Measurements from ENCODE around the gene FXR2. TPM values are rescaled to one million over a fixed set of nuclear protein-coding genes. Genes with fewer than 3 reads are reported as not detected.

FXR2 gene
- total and polyA plus RNA-seq, 4 donors, result 29.0 to 31.1 (median 30.0) TPM

DNA sequence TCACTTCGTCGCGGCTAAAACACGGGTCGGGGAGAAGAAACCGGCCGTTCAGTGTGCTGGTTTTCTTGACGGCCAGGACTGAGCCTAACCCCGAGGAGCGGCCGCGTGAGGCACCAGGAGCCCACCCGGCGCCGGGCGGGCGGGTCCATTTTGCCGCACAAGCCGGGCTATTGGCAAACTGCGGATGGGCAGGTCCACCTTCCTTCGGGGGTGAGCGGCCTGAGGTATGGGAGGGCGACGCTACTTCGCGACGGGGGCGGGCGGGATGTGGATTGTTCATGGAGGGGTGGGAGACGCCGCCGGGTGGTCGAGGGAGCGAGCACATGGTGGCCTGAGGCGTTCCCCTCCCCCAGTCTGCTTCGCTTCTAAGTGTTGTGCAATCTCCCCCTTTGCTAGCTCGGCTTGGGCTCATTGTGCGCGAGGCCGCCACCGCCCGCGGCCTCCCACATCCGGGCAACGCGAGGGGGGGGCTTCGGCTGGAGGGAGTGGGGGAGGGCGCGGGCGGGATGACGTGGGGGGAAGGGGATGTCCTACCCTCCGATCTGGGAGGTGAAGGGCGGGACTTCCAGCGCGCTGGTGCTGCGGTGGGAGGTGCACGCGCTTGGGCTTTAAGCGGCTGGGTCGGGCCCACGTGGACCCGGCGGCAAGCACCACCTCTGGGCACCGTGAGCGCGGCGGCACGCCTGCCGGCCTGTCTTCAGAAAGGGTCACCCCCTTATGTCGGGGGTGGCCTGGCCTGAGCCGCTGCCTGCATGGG is 41.2 kb downstream of the FXR2 start:
- TF ChIP-seq, protein P1, sequence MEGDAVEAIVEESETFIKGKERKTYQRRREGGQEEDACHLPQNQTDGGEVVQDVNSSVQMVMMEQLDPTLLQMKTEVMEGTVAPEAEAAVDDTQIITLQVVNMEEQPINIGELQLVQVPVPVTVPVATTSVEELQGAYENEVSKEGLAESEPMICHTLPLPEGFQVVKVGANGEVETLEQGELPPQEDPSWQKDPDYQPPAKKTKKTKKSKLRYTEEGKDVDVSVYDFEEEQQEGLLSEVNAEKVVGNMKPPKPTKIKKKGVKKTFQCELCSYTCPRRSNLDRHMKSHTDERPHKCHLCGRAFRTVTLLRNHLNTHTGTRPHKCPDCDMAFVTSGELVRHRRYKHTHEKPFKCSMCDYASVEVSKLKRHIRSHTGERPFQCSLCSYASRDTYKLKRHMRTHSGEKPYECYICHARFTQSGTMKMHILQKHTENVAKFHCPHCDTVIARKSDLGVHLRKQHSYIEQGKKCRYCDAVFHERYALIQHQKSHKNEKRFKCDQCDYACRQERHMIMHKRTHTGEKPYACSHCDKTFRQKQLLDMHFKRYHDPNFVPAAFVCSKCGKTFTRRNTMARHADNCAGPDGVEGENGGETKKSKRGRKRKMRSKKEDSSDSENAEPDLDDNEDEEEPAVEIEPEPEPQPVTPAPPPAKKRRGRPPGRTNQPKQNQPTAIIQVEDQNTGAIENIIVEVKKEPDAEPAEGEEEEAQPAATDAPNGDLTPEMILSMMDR (IDR thresholded peaks at IDR 0.05; ENCODE audit: control extremely low read depth, extremely low read depth), result no peak
- Histone ChIP-seq H3K27me3 (ENCODE audit: control insufficient read depth in 3 of 3, insufficient read depth in 3 of 3, low read length in 2 of 3) (no peaks in the 10 kb centered on the region), H3K36me3 (ENCODE audit: control insufficient read depth in 4 of 4, insufficient read depth in 4 of 4, low read length in 4 of 4) (peaks cover 36 to 64% (median 53%) of the 10 kb centered on the region in 4 donors), H3K9me3 (ENCODE audit: control insufficient read depth in 4 of 4, insufficient read depth in 3 of 4, low read length in 3 of 4) (peaks cover 0 to 2% (median 0%) of the 10 kb centered on the region in 4 donors), H3K4me3 (peak overlapping the region; percentile 100), H3K4me1 (ENCODE audit: control insufficient read depth in 5 of 5, insufficient read depth in 5 of 5, low read length in 5 of 5) (peaks cover 4 to 25% (median 8%) of the 10 kb centered on the region in 5 donors), H3K9ac (ENCODE audit: insufficient read depth in 1 of 2, low read length in 2 of 2) (peak overlapping the region; percentile 77 to 95), H3K27ac (ENCODE audit: low read depth in 1 of 2, low read length in 1 of 2) (peak overlapping the region; percentile 91 to 100)
- DNase-seq (peak; percentile 95 to 98 (median 95)), ATAC-seq (ENCODE audit: insufficient read depth, low FRiP score) (peak; percentile 60)
- 0 to 1% methylated on average over 54 to 71 of the region's 71 CpGs for WGBS, 2 donors

DNA sequence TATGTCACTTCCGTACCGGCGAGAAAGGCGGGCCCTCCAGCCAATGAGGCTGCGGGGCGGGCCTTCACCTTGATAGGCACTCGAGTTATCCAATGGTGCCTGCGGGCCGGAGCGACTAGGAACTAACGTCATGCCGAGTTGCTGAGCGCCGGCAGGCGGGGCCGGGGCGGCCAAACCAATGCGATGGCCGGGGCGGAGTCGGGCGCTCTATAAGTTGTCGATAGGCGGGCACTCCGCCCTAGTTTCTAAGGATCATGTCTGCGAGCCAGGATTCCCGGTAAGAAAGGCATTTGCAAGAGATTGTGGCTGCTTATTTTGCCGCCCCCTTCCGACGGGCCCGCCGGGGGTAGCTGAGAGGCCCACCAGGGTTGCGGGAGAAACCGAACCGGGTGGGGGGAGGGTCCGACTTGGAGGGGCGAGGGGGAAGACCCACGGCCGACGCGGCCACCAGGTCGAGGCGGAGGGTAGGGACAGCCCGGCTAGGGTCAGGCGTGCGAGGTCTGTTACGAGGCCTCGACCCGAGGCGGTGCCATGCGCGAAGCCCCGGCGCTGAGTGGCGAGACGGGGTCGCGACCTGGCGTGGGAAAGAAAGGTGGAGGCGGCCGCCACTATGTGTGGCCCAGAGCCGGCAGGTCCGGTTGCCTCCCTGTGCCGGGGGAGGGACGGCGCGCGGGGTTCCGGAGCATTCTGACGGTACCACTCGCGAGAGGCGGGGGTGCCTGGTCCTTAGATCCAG is 41.9 kb downstream of the FXR2 start:
- ATAC-seq (ENCODE audit: insufficient read depth, low FRiP score) (peak; percentile 91), DNase-seq (peak; percentile 99 to 100 (median 100))
- Histone ChIP-seq H3K9ac (ENCODE audit: insufficient read depth in 1 of 2, low read length in 2 of 2) (peak overlapping the region; percentile 67 to 95), H3K27ac (ENCODE audit: low read depth in 1 of 2, low read length in 1 of 2) (peak overlapping the region; percentile 91 to 100), H3K9me3 (ENCODE audit: control insufficient read depth in 4 of 4, insufficient read depth in 3 of 4, low read length in 3 of 4) (peaks cover 0 to 2% (median 0%) of the 10 kb centered on the region in 4 donors), H3K4me1 (ENCODE audit: control insufficient read depth in 5 of 5, insufficient read depth in 5 of 5, low read length in 5 of 5) (peaks cover 4 to 25% (median 8%) of the 10 kb centered on the region in 5 donors), H3K36me3 (ENCODE audit: control insufficient read depth in 4 of 4, insufficient read depth in 4 of 4, low read length in 4 of 4) (peaks cover 31 to 59% (median 50%) of the 10 kb centered on the region in 4 donors), H3K4me3 (peak overlapping the region; percentile 100), H3K27me3 (ENCODE audit: control insufficient read depth in 3 of 3, insufficient read depth in 3 of 3, low read length in 2 of 3) (no peaks in the 10 kb centered on the region)
- 1% methylated on average over 73 of the region's 73 CpGs for WGBS, 2 donors
- TF ChIP-seq, protein P1 (IDR thresholded peaks at IDR 0.05; ENCODE audit: control extremely low read depth, extremely low read depth), result no peak

DNA sequence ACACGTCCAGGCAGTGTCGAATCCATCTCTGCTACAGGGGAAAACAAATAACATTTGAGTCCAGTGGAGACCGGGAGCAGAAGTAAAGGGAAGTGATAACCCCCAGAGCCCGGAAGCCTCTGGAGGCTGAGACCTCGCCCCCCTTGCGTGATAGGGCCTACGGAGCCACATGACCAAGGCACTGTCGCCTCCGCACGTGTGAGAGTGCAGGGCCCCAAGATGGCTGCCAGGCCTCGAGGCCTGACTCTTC is 42.4 kb downstream of the FXR2 start:
- Histone ChIP-seq H3K36me3 (ENCODE audit: control insufficient read depth in 4 of 4, insufficient read depth in 4 of 4, low read length in 4 of 4) (peaks cover 30 to 58% (median 47%) of the 10 kb centered on the region in 4 donors), H3K27me3 (ENCODE audit: control insufficient read depth in 3 of 3, insufficient read depth in 3 of 3, low read length in 2 of 3) (no peaks in the 10 kb centered on the region), H3K9ac (ENCODE audit: insufficient read depth in 1 of 2, low read length in 2 of 2) (peak overlapping the region; percentile 48 to 74), H3K4me1 (ENCODE audit: control insufficient read depth in 5 of 5, insufficient read depth in 5 of 5, low read length in 5 of 5) (peaks cover 4 to 25% (median 8%) of the 10 kb centered on the region in 5 donors), H3K9me3 (ENCODE audit: control insufficient read depth in 4 of 4, insufficient read depth in 3 of 4, low read length in 3 of 4) (peaks cover 0 to 2% (median 0%) of the 10 kb centered on the region in 4 donors), H3K4me3 (peak overlapping the region; percentile 37), H3K27ac (ENCODE audit: low read depth in 1 of 2, low read length in 1 of 2) (peak overlapping the region; percentile 95 to 97)
- ATAC-seq (ENCODE audit: insufficient read depth, low FRiP score), result no peak
- TF ChIP-seq, protein P1 (IDR thresholded peaks at IDR 0.05; ENCODE audit: control extremely low read depth, extremely low read depth), result no peak
- 1 to 2% methylated on average over 11 of the region's 11 CpGs for WGBS, 2 donors
- DNase-seq, result no peak

Data from lung (tissue), 12 donors.